IPS-18c (cell line): ENCODE measurements around the gene COX7B2.

ENCODE experiments used
- H3K4me3 ChIP-seq: 2 replicates; pipeline ENCODE4 v1.7.0; 2013; ENCODE audit warnings: low read depth, mild to moderate bottlenecking, low read length, moderate library complexity; ENCODE audit not compliant: insufficient read depth
- H3K9me3 ChIP-seq: one replicate; pipeline ENCODE4 v1.6.1; 2013; ENCODE audit warnings: mild to moderate bottlenecking, low read length, moderate library complexity; ENCODE audit not compliant: control insufficient read depth, insufficient read depth

The COX7B2 gene

GRCh38 chr4:46924789-46925529 is 15.9 kb upstream of the COX7B2 start:
- Histone ChIP-seq H3K4me3 (no peak overlapping the region), H3K9me3 (no peaks in the 10 kb centered on the region)

DNA sequence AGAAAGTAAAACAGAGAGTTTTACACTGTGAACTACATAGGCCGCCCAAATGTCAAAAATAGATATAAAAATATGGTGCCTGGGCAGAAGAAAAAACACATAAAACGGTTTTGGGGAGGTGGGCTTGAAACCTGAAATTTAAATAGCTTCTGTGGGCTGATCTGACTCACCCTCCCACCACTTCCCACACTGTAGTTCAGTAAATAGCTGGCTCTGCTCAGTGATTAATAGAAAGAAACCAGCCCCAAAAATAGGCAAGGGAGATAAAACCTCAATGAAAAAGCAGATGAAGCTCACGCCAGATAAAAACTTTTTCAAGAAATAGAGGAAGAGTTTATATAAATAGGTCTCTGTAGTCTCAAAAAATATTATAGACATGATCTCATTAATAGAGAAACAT is 13.2 kb upstream of the COX7B2 start:
- Histone ChIP-seq H3K4me3 (no peak overlapping the region), H3K9me3 (no peaks in the 10 kb centered on the region)

GRCh38 chr4:46908148-46908547 is 897 bp downstream of the COX7B2 start:
- Histone ChIP-seq H3K9me3 (no peaks in the 10 kb centered on the region), H3K4me3 (no peak overlapping the region)

DNA sequence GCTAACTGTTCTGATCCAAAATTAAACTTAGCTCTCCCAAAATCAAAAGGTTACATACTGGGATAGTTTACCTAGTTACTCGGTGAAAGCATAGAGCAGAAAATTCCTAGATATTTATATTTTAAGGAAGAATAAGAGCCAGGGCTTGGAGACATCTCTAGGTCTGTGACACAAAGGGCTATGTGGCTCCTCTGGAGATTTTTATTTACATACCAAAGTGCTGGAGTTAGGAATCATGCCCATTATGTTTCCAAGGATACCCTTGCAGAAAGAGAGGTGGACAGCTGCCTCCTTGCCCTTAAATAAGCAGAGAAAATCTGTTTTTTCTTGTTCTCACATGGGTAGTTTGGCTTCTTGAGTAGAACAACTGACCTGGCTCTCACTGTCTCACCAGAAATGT is 9.0 kb downstream of the COX7B2 start:
- no peak overlapping the region for H3K4me3 ChIP-seq

GRCh38 chr4:46894826-46895225 is 14.2 kb downstream of the COX7B2 start:
- no peaks in the 10 kb centered on the region for H3K9me3 ChIP-seq

More for the DNA sequence above, 9.0 kb downstream of the COX7B2 start:
- H3K9me3 ChIP-seq: no peaks in the 10 kb centered on the region

DNA sequence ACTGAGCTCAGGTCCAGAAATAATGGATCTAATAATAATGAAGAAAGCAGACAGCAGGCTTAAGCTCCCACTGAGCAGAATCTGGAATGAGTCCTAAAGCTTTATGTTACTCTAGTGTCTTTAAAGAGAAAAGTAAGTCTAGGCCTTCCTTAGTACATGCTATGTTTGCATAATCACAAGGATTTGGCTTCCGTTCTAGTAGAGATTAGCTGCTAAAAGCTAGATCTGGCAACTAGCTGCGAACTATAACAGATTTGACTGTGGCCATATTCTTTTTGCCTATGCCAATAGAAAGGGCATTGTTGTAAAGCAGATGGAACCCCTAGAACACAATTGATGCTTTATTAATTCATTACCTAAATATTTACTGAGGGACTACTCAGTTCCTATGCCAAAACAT is 19.0 kb downstream of the COX7B2 start:
- no peak overlapping the region for H3K4me3 ChIP-seq
- H3K9me3 ChIP-seq: no peaks in the 10 kb centered on the region

More at GRCh38 chr4:46894826-46895225, 14.2 kb downstream of the COX7B2 start:
- H3K4me3 ChIP-seq: no peak overlapping the region

GRCh38 chr4:46889410-46889809 is 19.6 kb downstream of the COX7B2 start:
- H3K9me3 ChIP-seq: no peaks in the 10 kb centered on the region
- H3K4me3 ChIP-seq: no peak overlapping the region

GRCh38 chr4:46886711-46887110 is 22.3 kb downstream of the COX7B2 start:
- H3K4me3 ChIP-seq: no peak overlapping the region

GRCh38 chr4:46878641-46879040 is 30.4 kb downstream of the COX7B2 start:
- H3K4me3 ChIP-seq: no peak overlapping the region
- no peaks in the 10 kb centered on the region for H3K9me3 ChIP-seq

More at GRCh38 chr4:46886711-46887110, 22.3 kb downstream of the COX7B2 start:
- H3K9me3 ChIP-seq: no peaks in the 10 kb centered on the region

- H3K4me3 ChIP-seq: no peak overlapping the region
- H3K9me3 ChIP-seq: no peaks in the 10 kb centered on the region
Observed at GRCh38 chr4:46874811-46875210, 34.2 kb downstream of the COX7B2 start.

DNA sequence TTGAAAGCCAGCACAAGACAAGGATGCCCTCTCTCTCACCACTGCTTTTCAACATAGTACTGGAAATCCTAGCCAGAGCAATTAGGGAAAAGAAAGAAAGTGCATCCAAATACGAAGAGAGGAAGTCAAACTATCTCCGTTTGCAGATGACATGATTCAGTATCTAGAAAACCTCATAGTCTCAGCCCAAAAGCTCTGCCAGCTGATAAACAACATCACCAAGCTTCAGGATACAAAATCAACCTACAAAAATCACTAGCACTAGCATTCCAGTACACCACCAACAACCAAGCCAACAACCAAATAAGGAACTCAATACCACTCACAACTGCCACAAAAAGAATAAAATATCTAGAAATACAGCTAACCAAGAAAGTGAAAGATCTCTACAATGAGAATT is 38.6 kb downstream of the COX7B2 start:
- H3K9me3 ChIP-seq: no peaks in the 10 kb centered on the region
- H3K4me3 ChIP-seq: no peak overlapping the region

DNA sequence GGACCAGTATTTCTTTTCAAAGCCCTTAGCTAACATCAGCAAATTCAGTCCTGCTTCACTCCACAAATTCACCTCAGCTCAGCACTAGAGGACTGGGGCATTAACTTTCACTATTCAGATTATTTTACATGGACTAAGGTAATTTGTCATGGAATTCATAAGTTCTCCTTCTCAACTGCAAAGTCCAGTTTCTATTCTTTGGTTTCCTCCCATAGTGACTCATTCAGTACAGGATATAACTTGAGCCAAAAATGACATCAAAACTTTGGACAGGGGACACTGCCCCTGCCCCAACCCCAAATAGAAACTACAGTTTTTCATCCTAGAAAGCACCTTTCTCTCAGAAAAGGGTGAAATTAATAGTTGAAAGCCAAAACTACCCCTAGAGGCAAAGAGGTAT is 52.7 kb downstream of the COX7B2 start:
- H3K9me3 ChIP-seq: no peaks in the 10 kb centered on the region
- no peak overlapping the region for H3K4me3 ChIP-seq

DNA sequence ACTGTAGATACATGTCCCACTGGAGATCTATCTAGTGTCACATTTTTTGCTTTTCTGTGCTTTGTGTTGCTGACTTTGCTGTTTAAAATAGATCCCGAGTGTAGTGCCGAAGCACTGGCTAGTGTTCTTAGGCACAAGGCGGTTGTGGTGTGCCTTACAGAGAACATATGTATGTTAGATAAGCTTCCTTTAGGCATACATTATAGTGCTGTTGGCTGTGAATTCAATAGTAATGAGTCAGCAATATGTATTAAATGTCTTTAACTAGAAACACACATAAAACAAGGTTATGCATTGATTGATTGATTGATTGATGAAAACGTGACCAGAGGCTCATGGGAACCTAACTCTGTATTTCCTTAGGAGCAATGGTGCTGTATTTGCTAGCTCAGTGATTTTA is 56.2 kb downstream of the COX7B2 start:
- H3K9me3 ChIP-seq: no peaks in the 10 kb centered on the region
- H3K4me3 ChIP-seq: no peak overlapping the region

DNA sequence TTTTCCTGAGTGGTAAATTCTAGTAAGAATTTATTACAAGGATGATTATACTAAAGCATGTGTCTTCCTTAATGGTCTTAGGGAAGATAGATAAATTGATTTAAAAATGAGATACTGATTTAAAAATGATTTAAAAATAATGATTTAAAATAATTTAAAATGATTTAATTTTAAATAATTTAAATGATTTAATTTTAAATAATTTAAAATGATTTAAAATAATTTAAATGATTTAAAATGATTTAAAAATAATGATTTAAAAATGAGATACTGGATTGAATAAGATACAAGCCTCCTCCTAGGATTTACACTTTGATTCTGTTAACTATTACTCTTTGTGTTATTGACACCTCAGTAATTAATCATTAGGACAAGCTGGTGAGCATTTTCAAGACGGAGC is 59.0 kb downstream of the COX7B2 start:
- no peak overlapping the region for H3K4me3 ChIP-seq
- no peaks in the 10 kb centered on the region for H3K9me3 ChIP-seq

- H3K4me3 ChIP-seq: no peak overlapping the region
- no peaks in the 10 kb centered on the region for H3K9me3 ChIP-seq
Observed at GRCh38 chr4:46844325-46844917, 64.6 kb downstream of the COX7B2 start.

DNA sequence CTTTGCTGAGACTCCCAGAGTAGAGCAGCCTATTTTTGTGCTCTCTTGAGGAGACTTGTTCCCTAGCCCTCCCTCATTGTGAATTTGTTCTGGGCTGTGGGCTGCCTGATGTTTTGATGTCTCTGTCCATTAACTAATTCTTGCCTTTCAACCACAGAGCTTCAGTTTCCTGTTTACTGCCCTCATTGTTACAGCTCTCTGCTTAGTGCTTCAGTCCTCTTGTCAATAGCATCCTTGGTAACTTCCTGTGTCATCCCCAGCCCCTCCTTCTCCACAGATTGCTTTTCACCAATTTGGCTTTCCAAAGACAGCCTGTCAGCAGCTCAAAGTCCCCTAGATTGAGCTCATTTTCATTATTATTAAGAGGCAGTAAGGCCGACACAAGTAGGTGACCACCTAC is 69.9 kb downstream of the COX7B2 start:
- Histone ChIP-seq H3K9me3 (no peaks in the 10 kb centered on the region), H3K4me3 (no peak overlapping the region)

- no peaks in the 10 kb centered on the region for H3K9me3 ChIP-seq
- H3K4me3 ChIP-seq: no peak overlapping the region
Observed at GRCh38 chr4:46837639-46838038, 71.4 kb downstream of the COX7B2 start.

DNA sequence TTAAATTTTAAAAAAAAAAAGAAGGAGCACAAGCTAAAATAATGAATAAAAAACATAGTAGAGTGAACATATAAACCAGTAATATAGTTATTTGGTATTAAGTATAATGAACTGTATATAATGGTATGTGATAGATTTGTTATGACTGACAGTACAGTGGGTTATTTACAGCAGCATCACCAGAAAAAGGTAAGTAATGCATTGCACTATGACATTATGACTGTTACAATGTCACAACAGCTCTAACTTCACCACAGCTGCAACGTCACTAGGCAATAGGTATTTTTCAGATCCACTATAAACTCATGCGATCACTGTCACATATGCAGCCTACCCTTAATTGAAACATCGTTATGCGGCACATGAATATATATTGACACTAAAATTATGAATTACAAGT is 72.5 kb downstream of the COX7B2 start:
- H3K4me3 ChIP-seq: no peak overlapping the region
- H3K9me3 ChIP-seq: no peaks in the 10 kb centered on the region
